ENCODE data around the gene ANTXR1. TPM values are rescaled to one million over a fixed set of nuclear protein-coding genes. Genes with fewer than 3 reads are reported as not detected.

The ANTXR1 gene
- total and polyA plus RNA-seq, 2 donors (not counting 3 experiments of a cell fraction or from before 2014, with no cell fraction given) = 4.2 to 17.3 TPM

DNA sequence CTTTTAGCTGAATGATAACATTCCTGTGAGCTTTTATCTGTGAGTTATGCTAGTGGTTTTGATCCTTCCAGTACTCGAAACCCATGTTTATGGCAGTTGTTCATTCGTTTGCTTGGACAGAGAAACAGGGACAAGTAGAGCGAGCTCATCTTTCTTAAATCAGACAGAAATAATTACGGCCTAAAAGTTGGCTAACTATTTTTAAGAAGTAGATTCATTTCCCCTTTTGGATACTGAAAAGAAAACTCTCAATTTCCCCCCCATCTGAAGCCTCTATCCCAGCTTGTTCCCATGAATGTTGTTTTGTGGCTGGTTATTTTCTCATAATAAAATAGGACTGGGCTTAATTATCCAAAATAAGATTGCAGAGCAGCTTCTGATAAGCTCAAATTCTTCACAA is 67.1 kb downstream of the ANTXR1 start:
- no peak overlapping the region for H3K27ac ChIP-seq (ENCODE audit: insufficient read depth, low read depth, low read length)
- H3K27me3 ChIP-seq (ENCODE audit: control insufficient read depth in 2 of 2, insufficient read depth in 2 of 2, low read length in 2 of 2) = no peaks in the 10 kb centered on the region
- TF ChIP-seq, protein P1, sequence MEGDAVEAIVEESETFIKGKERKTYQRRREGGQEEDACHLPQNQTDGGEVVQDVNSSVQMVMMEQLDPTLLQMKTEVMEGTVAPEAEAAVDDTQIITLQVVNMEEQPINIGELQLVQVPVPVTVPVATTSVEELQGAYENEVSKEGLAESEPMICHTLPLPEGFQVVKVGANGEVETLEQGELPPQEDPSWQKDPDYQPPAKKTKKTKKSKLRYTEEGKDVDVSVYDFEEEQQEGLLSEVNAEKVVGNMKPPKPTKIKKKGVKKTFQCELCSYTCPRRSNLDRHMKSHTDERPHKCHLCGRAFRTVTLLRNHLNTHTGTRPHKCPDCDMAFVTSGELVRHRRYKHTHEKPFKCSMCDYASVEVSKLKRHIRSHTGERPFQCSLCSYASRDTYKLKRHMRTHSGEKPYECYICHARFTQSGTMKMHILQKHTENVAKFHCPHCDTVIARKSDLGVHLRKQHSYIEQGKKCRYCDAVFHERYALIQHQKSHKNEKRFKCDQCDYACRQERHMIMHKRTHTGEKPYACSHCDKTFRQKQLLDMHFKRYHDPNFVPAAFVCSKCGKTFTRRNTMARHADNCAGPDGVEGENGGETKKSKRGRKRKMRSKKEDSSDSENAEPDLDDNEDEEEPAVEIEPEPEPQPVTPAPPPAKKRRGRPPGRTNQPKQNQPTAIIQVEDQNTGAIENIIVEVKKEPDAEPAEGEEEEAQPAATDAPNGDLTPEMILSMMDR (IDR thresholded peaks at IDR 0.05; ENCODE audit: extremely low read depth in 1 of 2, insufficient read depth in 1 of 2, low read depth in 1 of 2, low read length in 2 of 2) = no peak
- no peaks in the 10 kb centered on the region for H4K20me1 ChIP-seq (replicated peaks; ENCODE audit: control insufficient read depth, extremely low read depth, insufficient read depth, low read length)
- no peak overlapping the region for H2AFZ ChIP-seq (ENCODE audit: low read depth, low read length)
- CTCF ChIA-PET = interaction anchor here (1.1 to 3.2 kb wide), 4 partner anchors 9 to 19 kb away, joined by 3 to 12 read pairs (median 4); no protein-coding TSS in a partner anchor
- H3K4me1 ChIP-seq (ENCODE audit: control insufficient read depth, extremely low read depth, insufficient read depth, low read length) = peaks cover 20% of the 10 kb centered on the region
- DNase-seq (ENCODE audit: low read depth, low spot score) (no peak), FAIRE-seq (no peak)
- no peaks in the 10 kb centered on the region for H3K79me2 ChIP-seq (ENCODE audit: control insufficient read depth, insufficient read depth, low read length)
- dilution Hi-C loops (cut with MboI; ENCODE audit: extremely low pct_ligation_motif_present, low sequenced_read_pairs) = no loop called here
- H3K9ac ChIP-seq (replicated peaks; ENCODE audit: extremely low read depth, insufficient read depth, low read length) = no peak overlapping the region
- intact Hi-C loops (cut with micrococcal nuclease) = no loop called here
- no peak overlapping the region for H3K4me3 ChIP-seq (replicated peaks in 1 of 3; ENCODE audit: insufficient read depth in 1 of 3, low read depth in 1 of 3, low read length in 3 of 3)
- H3K9me3 ChIP-seq (replicated peaks; ENCODE audit: control insufficient read depth, insufficient read depth, low read length) = no peaks in the 10 kb centered on the region
- no TSS peak for BruUV-seq (replicated peaks)
- no peaks in the 10 kb centered on the region for H3K36me3 ChIP-seq (ENCODE audit: control insufficient read depth in 2 of 2, extremely low read depth in 1 of 2, insufficient read depth in 2 of 2, low read length in 2 of 2)
- H3K9me1 ChIP-seq (replicated peaks; ENCODE audit: control insufficient read depth, extremely low read depth, insufficient read depth, low read length) = no peaks in the 10 kb centered on the region
- no peak overlapping the region for H3K4me2 ChIP-seq (ENCODE audit: insufficient read depth, low read length)
- POLR2A ChIA-PET = no interaction called here

DNA sequence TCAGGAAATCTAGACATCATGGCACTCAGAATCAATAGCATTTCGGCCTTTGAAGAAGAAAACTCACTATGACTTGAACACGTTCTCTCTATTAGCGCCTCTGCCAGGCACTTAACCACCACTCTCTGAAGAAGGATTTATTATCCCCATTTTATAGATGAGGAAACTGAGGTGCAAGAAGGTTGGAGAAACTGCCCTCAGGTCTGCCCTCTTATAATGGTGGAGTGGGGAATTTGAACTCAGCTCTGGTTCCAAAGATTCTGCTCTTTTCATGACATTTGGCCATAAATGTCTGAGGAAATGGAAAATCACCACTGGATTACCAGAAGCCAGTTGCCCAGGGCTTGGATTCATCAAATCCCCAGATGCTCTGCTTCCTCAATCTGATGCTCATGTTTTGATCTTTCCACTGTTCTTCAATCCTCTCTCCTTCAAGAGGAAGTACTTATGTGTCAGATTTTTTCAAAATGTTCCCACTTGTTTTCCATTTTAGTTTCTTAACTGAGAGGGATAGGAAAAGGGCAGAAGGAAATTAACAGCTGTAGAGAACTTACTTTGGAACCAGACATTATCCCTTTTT is 68.1 kb downstream of the ANTXR1 start:
- BruUV-seq (replicated peaks) = no TSS peak
- no peak overlapping the region for H3K4me3 ChIP-seq (replicated peaks in 1 of 3; ENCODE audit: insufficient read depth in 1 of 3, low read depth in 1 of 3, low read length in 3 of 3)
- H3K9me3 ChIP-seq (replicated peaks; ENCODE audit: control insufficient read depth, insufficient read depth, low read length) = no peaks in the 10 kb centered on the region
- no peaks in the 10 kb centered on the region for H3K9me1 ChIP-seq (replicated peaks; ENCODE audit: control insufficient read depth, extremely low read depth, insufficient read depth, low read length)
- TF ChIP-seq FOS (IDR thresholded peaks at IDR 0.05; ENCODE audit: borderline replicate concordance, insufficient read depth, low read length) (no peak), GATA2 (IDR thresholded peaks at IDR 0.05; ENCODE audit: insufficient read depth, insufficient read length, low read depth, low read length) (no peak), MYC (IDR thresholded peaks at IDR 0.05; ENCODE audit: low read depth, low read length) (no peak), POLR2AphosphoS5 (IDR thresholded peaks at IDR 0.05; ENCODE audit: insufficient read depth, low read depth, low read length) (no peak), POLR2A (IDR thresholded peaks at IDR 0.05; ENCODE audit: low read depth, low read length) (no peak), JUN (IDR thresholded peaks at IDR 0.05; ENCODE audit: borderline replicate concordance, insufficient read depth, insufficient read length, low read depth) (no peak), EZH2 (IDR thresholded peaks at IDR 0.05; ENCODE audit: borderline replicate concordance, low read depth, low read length, severe bottlenecking) (no peak)
- TF ChIP-seq, protein P1 (IDR thresholded peaks at IDR 0.05; ENCODE audit: extremely low read depth in 1 of 2, insufficient read depth in 1 of 2, low read depth in 1 of 2, low read length in 2 of 2) = no peak
- TF ChIP-seq, protein P2, sequence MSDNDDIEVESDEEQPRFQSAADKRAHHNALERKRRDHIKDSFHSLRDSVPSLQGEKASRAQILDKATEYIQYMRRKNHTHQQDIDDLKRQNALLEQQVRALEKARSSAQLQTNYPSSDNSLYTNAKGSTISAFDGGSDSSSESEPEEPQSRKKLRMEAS (IDR thresholded peaks at IDR 0.05; ENCODE audit: insufficient read depth, insufficient read length) = no peak
- H3K27ac ChIP-seq (ENCODE audit: insufficient read depth, low read depth, low read length) = no peak overlapping the region
- no peak overlapping the region for H3K9ac ChIP-seq (replicated peaks; ENCODE audit: extremely low read depth, insufficient read depth, low read length)
- DNase-seq (ENCODE audit: low read depth, low spot score) (no peak), FAIRE-seq (peak; percentile 18)
- no peaks in the 10 kb centered on the region for H3K79me2 ChIP-seq (ENCODE audit: control insufficient read depth, insufficient read depth, low read length)
- H3K36me3 ChIP-seq (ENCODE audit: control insufficient read depth in 2 of 2, extremely low read depth in 1 of 2, insufficient read depth in 2 of 2, low read length in 2 of 2) = no peaks in the 10 kb centered on the region
- peaks cover 20% of the 10 kb centered on the region for H3K4me1 ChIP-seq (ENCODE audit: control insufficient read depth, extremely low read depth, insufficient read depth, low read length)
- dilution Hi-C loops (cut with MboI; ENCODE audit: extremely low pct_ligation_motif_present, low sequenced_read_pairs) (no loop called here), intact Hi-C loops (cut with micrococcal nuclease) (no loop called here)
- H2AFZ ChIP-seq (ENCODE audit: low read depth, low read length) = no peak overlapping the region
- no peaks in the 10 kb centered on the region for H3K27me3 ChIP-seq (ENCODE audit: control insufficient read depth in 2 of 2, insufficient read depth in 2 of 2, low read length in 2 of 2)
- ChIA-PET CTCF (interaction anchor here (1.2 to 3.2 kb wide), 3 partner anchors 13 to 20 kb away, joined by 3 to 12 read pairs (median 4); no protein-coding TSS in a partner anchor), POLR2A (no interaction called here)
- H3K4me2 ChIP-seq (ENCODE audit: insufficient read depth, low read length) = no peak overlapping the region
- H4K20me1 ChIP-seq (replicated peaks; ENCODE audit: control insufficient read depth, extremely low read depth, insufficient read depth, low read length) = no peaks in the 10 kb centered on the region
